Muscle of leg (tissue), 16 donors: ENCODE results near the gene TMEM192. TPM values are rescaled to one million over a fixed set of nuclear protein-coding genes. Genes with fewer than 3 reads are reported as not detected.

Source experiments
- DNase-seq: peaks from one replicate; pipeline ENCODE4 v3.0.0; 2013
- H3K27ac ChIP-seq: one replicate; pipeline ENCODE4 v1.5.1; 2013; ENCODE audit warnings: mild to moderate bottlenecking, low read length, control low read depth
- H3K27me3 ChIP-seq: one replicate; pipeline ENCODE4 v1.6.1; 2013; ENCODE audit warnings: low read length; ENCODE audit not compliant: control insufficient read depth, insufficient read depth
- H3K36me3 ChIP-seq: one replicate; pipeline ENCODE4 v1.6.1; 2013; ENCODE audit warnings: low read length; ENCODE audit not compliant: control insufficient read depth, insufficient read depth
- H3K4me1 ChIP-seq: one replicate; pipeline ENCODE4 v1.6.1; 2013; ENCODE audit warnings: low read length; ENCODE audit not compliant: control insufficient read depth, insufficient read depth
- H3K4me3 ChIP-seq: one replicate; pipeline ENCODE4 v1.5.1; 2013; ENCODE audit warnings: low read length, control low read depth
- H3K9me3 ChIP-seq: replicated peaks from 2 replicates; pipeline ENCODE4 v1.6.1; 2013; ENCODE audit warnings: low read depth, low read length; ENCODE audit not compliant: control insufficient read depth
- WGBS: methylation state at CpG from one replicate; pipeline ENCODE4 v1.1.5; 2013; ENCODE audit warnings: missing lambda C conversion rate; ENCODE audit not compliant: insufficient coverage; 5-methylcytosine and 5-hydroxymethylcytosine counted together
- long read RNA-seq, 11 donors: transcript quantifications; one replicate each; lab custom pipeline, GENCODE V29; 2026
- polyA plus RNA-seq, 8 donors: library from polyadenylated mRNA; unstranded; fragments of 120-200 nt; gene quantifications; one replicate each; pipeline versions ENCODE4 v1.2.1 to v1.2.3, GENCODE V29; 2013; ENCODE audit warnings: inconsistent platforms in 1 of 8, low replicate concordance in 1 of 8; ENCODE audit not compliant: insufficient read length in 8 of 8, insufficient read depth in 1 of 8
- total RNA-seq: library from RNA; stranded (reverse); fragments of 120-200 nt; gene quantifications from one replicate; pipeline ENCODE4 v1.2.4, GENCODE V29; 2013

TMEM192 gene
- total RNA-seq (9.9 TPM), polyA plus RNA-seq (10 to 100 TPM in 7 of 8 donors, 1 to 10 TPM in 1; 9.2 to 12.5 (median 10.9) TPM)
- long read RNA-seq, donor 1: 0 reads
- long read RNA-seq, donor 2, full-length matches to known transcripts: 1 of 1 reads
- long read RNA-seq, donor 2, partial matches to known transcripts: 0 of 1 reads
- long read RNA-seq, donor 2, other reads (novel, unspliced or antisense): 0 of 1 reads
- long read RNA-seq, donor 3, full-length matches to known transcripts: 1 of 1 reads
- long read RNA-seq, donor 3, partial matches to known transcripts: 0 of 1 reads
- long read RNA-seq, donor 3, other reads (novel, unspliced or antisense): 0 of 1 reads
- long read RNA-seq, donor 4, full-length matches to known transcripts: 2 of 2 reads
- long read RNA-seq, donor 4, partial matches to known transcripts: 0 of 2 reads
- long read RNA-seq, donor 4, other reads (novel, unspliced or antisense): 0 of 2 reads
- long read RNA-seq, donor 5, full-length matches to known transcripts: 5 of 5 reads
- long read RNA-seq, donor 5, partial matches to known transcripts: 0 of 5 reads
- long read RNA-seq, donor 5, other reads (novel, unspliced or antisense): 0 of 5 reads
- long read RNA-seq, donor 6, full-length matches to known transcripts: 2 of 2 reads
- long read RNA-seq, donor 6, partial matches to known transcripts: 0 of 2 reads
- long read RNA-seq, donor 6, other reads (novel, unspliced or antisense): 0 of 2 reads
- long read RNA-seq, donor 7, full-length matches to known transcripts: 1 of 1 reads
- long read RNA-seq, donor 7, partial matches to known transcripts: 0 of 1 reads
- long read RNA-seq, donor 7, other reads (novel, unspliced or antisense): 0 of 1 reads
- long read RNA-seq, donor 8, partial matches to known transcripts: 6 of 6 reads
- long read RNA-seq, donor 8, other reads (novel, unspliced or antisense): 0 of 6 reads
- long read RNA-seq, donor 9, full-length matches to known transcripts: 3 of 3 reads
- long read RNA-seq, donor 9, partial matches to known transcripts: 0 of 3 reads
- long read RNA-seq, donor 9, other reads (novel, unspliced or antisense): 0 of 3 reads
- long read RNA-seq, donor 10, full-length matches to known transcripts: 2 of 2 reads
- long read RNA-seq, donor 10, partial matches to known transcripts: 0 of 2 reads
- long read RNA-seq, donor 10, other reads (novel, unspliced or antisense): 0 of 2 reads
- long read RNA-seq, donor 11, full-length matches to known transcripts: 1 of 1 reads
- long read RNA-seq, donor 11, partial matches to known transcripts: 0 of 1 reads
- long read RNA-seq, donor 11, other reads (novel, unspliced or antisense): 0 of 1 reads

DNA sequence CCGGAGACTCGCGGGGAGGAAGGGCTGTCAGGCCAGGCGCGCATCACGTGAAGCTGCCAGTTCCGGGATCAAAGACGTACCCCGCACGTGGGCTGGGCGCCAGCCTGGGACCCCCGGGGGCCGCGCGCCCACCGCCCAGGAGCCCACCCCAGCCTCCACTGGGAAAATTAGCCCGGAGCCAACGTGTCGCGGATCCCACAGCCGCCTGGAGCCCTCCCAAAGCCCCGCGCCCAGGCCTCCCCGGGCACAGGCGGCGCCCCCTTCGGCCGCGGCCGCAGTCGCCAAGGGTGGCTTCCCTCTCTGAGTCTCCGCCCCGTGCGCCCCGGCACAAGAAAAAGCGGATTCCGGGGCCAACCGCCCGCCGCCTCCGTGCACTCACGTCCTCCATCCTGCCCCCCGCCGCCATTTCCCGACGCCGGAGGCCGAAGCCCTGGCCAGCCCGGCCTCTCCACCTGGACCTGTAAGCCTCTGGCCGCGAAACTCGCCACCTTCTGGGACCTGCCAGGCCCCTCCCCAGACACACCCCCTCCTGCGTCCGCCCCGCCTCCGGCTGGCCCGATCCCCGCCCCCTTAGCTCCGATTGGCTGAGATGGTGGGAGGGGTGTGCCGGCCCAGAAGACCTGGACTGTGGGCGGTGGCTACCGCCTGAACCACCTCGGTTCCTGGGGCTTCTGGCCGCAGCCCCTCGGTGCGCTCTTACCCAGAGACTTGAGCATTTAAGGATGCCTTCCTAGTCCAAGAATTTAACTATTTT is at the start of gene TMEM192:
Gene TMEM192 (minus strand): TSS at position 493 of the 754 bp plus-strand sequence. CDS start 87 bp downstream, at position 406.
- WGBS: under 1% methylated on average over 59 of the region's 66 CpGs
- peak within 1 kb of the TSS; percentile 82 for H3K4me3 ChIP-seq
- H3K27ac ChIP-seq: peak within 1 kb of the TSS; percentile 87
- H3K4me1 ChIP-seq: peaks cover 3% of the 10 kb centered on the region
- DNase-seq: peak; percentile 95
- no peaks in the 10 kb centered on the region for H3K9me3 ChIP-seq
- H3K27me3 ChIP-seq: no peaks in the 10 kb centered on the region
- no peaks in the 10 kb centered on the region for H3K36me3 ChIP-seq

DNA sequence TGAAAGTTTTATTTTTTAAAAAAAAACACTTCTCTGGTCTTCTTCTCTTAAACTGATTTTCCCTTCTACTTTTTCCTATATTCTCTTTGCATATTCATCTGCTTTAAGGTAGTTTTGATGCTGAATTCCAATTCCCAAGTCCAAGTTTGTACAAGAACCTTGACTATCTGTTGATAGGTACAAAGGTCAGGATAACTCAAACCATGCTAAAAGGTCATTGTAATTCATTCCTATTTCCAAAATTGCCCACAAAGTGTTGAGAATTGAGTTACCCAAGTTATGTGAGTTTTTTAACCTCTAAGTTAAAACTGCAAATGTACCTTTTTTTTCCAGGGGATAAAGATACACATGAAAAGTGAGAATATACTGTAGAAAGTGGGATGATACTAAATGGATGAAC is 46.1 kb upstream of the TMEM192 start:
- DNase-seq: no peak
- Histone ChIP-seq H3K27ac (no peak overlapping the region), H3K27me3 (no peaks in the 10 kb centered on the region), H3K36me3 (no peaks in the 10 kb centered on the region), H3K4me3 (no peak overlapping the region), H3K4me1 (no peaks in the 10 kb centered on the region), H3K9me3 (no peaks in the 10 kb centered on the region)

GRCh38 chr4:165156906-165157305 is 44.2 kb upstream of the TMEM192 start:
- Histone ChIP-seq H3K27ac (no peak overlapping the region), H3K4me1 (no peaks in the 10 kb centered on the region), H3K9me3 (no peaks in the 10 kb centered on the region), H3K4me3 (no peak overlapping the region), H3K27me3 (no peaks in the 10 kb centered on the region), H3K36me3 (no peaks in the 10 kb centered on the region)
- WGBS: no CpG with 5 or more reads among the region's 2 CpGs
- no peak for DNase-seq

DNA sequence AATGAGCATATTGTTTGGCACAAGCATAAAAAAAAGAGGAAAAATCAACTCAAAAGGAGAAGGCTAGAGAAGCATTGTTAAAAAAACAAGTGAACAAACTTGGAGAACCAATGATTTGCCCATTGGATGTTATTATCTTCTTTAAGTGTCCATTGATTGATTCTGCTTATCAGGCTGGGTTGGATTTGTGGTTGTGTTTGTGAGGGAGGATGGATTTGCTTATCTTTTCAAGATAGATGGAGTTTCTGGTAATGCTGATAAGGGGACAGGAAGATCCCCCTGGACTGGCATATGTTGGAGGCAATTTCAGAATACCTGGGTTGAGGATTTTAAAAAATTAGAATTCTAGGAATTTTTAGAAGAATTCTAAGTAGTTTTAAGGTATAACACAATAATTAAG is 41.8 kb upstream of the TMEM192 start:
- Histone ChIP-seq H3K4me3 (no peak overlapping the region), H3K36me3 (no peaks in the 10 kb centered on the region), H3K9me3 (no peaks in the 10 kb centered on the region), H3K27me3 (no peaks in the 10 kb centered on the region), H3K27ac (no peak overlapping the region), H3K4me1 (no peaks in the 10 kb centered on the region)
- no peak for DNase-seq

DNA sequence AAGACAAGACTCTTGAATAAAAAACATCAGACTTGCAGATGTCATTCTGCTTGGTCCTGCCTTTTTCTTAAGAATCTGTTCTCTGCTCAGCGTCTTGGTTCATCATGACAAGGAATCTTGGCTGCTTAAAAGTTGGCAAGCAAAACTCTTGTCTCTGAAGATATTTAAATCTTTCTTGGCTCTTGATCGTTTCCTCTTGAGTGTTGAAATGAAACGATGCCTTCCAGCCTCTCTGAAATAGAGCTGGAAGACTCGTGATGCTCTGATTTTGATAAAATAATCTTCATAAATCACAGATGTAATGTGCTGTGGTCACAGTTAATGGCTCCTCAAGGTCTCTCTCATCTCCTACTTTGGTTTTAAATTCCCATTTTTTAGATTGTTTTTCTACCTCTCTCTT is 39.9 kb upstream of the TMEM192 start:
- Histone ChIP-seq H3K27ac (no peak overlapping the region), H3K4me3 (no peak overlapping the region), H3K4me1 (no peaks in the 10 kb centered on the region), H3K27me3 (no peaks in the 10 kb centered on the region), H3K36me3 (no peaks in the 10 kb centered on the region), H3K9me3 (no peaks in the 10 kb centered on the region)
- peak; percentile 92 for DNase-seq
- WGBS: 40% methylated on average over 1 of the region's 4 CpGs

DNA sequence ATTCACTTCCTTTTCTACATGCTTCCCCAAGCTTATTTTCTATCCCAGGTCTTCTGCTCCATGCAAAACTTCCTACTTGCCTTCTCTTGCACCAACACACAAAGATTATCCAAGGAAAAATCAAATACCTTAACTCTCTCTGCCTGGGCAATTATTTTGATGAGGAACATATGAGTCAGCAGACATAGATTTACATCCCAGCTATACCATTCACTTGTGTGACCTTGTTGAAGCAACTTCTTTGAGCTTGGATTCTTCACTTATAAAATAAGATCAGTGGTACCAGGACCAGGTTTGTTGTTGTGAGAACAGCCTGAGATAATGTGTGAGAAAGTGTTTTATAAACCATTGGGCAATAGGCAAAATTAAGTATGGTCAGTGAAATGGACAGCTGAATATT is 39.1 kb upstream of the TMEM192 start:
- Histone ChIP-seq H3K4me1 (no peaks in the 10 kb centered on the region), H3K9me3 (no peaks in the 10 kb centered on the region), H3K27ac (no peak overlapping the region)

DNA sequence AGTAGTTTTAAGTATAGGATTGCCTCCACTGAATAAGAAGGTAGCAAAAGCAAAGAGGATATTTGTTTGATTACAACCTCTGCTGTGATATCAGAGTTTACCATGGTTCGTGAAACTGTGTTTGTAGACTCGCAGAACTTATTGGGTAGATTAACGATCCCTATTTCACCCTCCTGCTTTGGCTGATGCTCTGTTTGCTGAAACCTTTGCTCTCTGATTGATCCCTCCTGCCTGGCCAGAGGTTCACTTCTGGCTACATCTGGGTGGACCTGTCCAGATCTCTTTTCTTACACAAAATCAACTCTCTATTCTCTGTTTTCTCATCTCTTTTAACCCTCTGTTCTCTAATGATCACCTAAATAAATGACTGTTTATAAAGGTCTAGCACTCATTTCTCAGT is 37.9 kb upstream of the TMEM192 start:
- H3K27ac ChIP-seq: no peak overlapping the region
- DNase-seq: no peak
- H3K4me1 ChIP-seq: no peaks in the 10 kb centered on the region
- no peaks in the 10 kb centered on the region for H3K9me3 ChIP-seq
- H3K36me3 ChIP-seq: no peaks in the 10 kb centered on the region
- no peaks in the 10 kb centered on the region for H3K27me3 ChIP-seq
- WGBS: 91% methylated on average over 3 of the region's 3 CpGs
- no peak overlapping the region for H3K4me3 ChIP-seq

More for the DNA sequence above, 39.1 kb upstream of the TMEM192 start:
- no peaks in the 10 kb centered on the region for H3K36me3 ChIP-seq
- no peak overlapping the region for H3K4me3 ChIP-seq
- H3K27me3 ChIP-seq: no peaks in the 10 kb centered on the region
- no peak for DNase-seq

DNA sequence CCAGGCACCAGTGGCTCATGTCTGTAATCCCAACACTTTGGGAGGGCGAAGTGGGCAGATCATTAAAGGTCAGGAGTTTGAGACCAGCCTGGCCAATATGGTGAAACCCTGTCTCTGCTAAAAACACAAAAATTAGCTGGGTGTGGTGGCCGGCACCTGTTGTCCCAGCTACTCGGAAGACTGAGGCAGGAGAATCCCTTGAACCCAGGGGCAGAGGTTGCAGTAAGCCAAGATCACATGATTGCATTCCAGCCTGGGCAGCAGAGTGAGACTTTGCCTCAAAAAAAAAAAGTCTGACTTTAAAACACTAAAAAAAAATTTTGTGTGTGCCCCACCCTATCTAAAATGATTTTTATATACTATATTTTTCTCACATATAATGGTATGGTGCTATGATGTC is 26.2 kb upstream of the TMEM192 start:
- H3K36me3 ChIP-seq: no peaks in the 10 kb centered on the region
- no peaks in the 10 kb centered on the region for H3K4me1 ChIP-seq
- DNase-seq: no peak
- WGBS: 90% methylated on average over 2 of the region's 3 CpGs
- no peaks in the 10 kb centered on the region for H3K9me3 ChIP-seq
- H3K4me3 ChIP-seq: no peak overlapping the region
- no peaks in the 10 kb centered on the region for H3K27me3 ChIP-seq
- no peak overlapping the region for H3K27ac ChIP-seq

DNA sequence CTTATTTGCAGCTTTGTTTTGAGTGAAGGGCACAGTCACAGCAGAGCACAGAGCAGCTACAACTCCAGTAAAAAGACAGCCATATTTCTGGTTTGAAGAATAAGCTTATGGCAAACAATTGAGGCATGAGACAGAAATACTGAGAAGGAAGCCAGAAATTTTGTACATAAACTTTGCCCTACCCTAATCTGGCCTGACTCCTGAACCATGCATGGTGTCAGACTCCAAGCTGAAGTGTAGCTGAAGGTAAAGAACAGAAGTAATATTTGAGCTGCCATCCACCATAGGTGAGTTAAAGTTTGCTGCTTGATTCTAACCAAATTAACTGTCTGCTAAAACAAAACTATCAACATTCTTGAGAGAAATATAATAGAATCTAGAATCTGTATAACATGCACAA is 24.5 kb upstream of the TMEM192 start:
- H3K27me3 ChIP-seq: no peaks in the 10 kb centered on the region
- no peaks in the 10 kb centered on the region for H3K36me3 ChIP-seq
- no peak overlapping the region for H3K27ac ChIP-seq
- H3K4me1 ChIP-seq: no peaks in the 10 kb centered on the region
- H3K9me3 ChIP-seq: no peaks in the 10 kb centered on the region
- no peak overlapping the region for H3K4me3 ChIP-seq
- no peak for DNase-seq
